ENCODE results near the gene CD151.

CD151 gene

GRCh38 chr11:864898-865297 lies 32.1 kb downstream of the CD151 start:
- Histone ChIP-seq H3K9me3 (ENCODE audit: control insufficient read depth, low read length) (no peaks in the 10 kb centered on the region), H3K9ac (ENCODE audit: low read length) (no peak overlapping the region), H3K4me1 (ENCODE audit: control insufficient read depth, insufficient read depth, low read length) (peaks cover 21% of the 10 kb centered on the region), H3K36me3 (ENCODE audit: control insufficient read depth, insufficient read depth, low read length) (no peaks in the 10 kb centered on the region), H3K4me3 (ENCODE audit: low read length) (no peak overlapping the region), H3K27me3 (ENCODE audit: control insufficient read depth, insufficient read depth, low read length) (peaks cover 31% of the 10 kb centered on the region)

- H3K4me3 ChIP-seq (ENCODE audit: low read length): no peak overlapping the region
- no peak overlapping the region for H3K9ac ChIP-seq (ENCODE audit: low read length)
- peaks cover 16% of the 10 kb centered on the region for H3K4me1 ChIP-seq (ENCODE audit: control insufficient read depth, insufficient read depth, low read length)
- H3K27me3 ChIP-seq (ENCODE audit: control insufficient read depth, insufficient read depth, low read length): peaks cover 29% of the 10 kb centered on the region
- H3K36me3 ChIP-seq (ENCODE audit: control insufficient read depth, insufficient read depth, low read length): no peaks in the 10 kb centered on the region
- H3K9me3 ChIP-seq (ENCODE audit: control insufficient read depth, low read length): no peaks in the 10 kb centered on the region
These were observed 33.0 kb downstream of the CD151 start for GRCh38 chr11:865462-866430.

- H3K36me3 ChIP-seq (ENCODE audit: control insufficient read depth, insufficient read depth, low read length): no peaks in the 10 kb centered on the region
- no peak overlapping the region for H3K4me3 ChIP-seq (ENCODE audit: low read length)
- H3K4me1 ChIP-seq (ENCODE audit: control insufficient read depth, insufficient read depth, low read length): peaks cover 16% of the 10 kb centered on the region
These were observed 33.7 kb downstream of the CD151 start for GRCh38 chr11:866481-866880.

GRCh38 chr11:867856-868358 lies 35.2 kb downstream of the CD151 start:
- Histone ChIP-seq H3K4me1 (ENCODE audit: control insufficient read depth, insufficient read depth, low read length) (peaks cover 5% of the 10 kb centered on the region), H3K9ac (ENCODE audit: low read length) (no peak overlapping the region), H3K27me3 (ENCODE audit: control insufficient read depth, insufficient read depth, low read length) (peaks cover 10% of the 10 kb centered on the region), H3K36me3 (ENCODE audit: control insufficient read depth, insufficient read depth, low read length) (no peaks in the 10 kb centered on the region), H3K4me3 (ENCODE audit: low read length) (no peak overlapping the region), H3K9me3 (ENCODE audit: control insufficient read depth, low read length) (no peaks in the 10 kb centered on the region)

More at GRCh38 chr11:866481-866880, 33.7 kb downstream of the CD151 start:
- Histone ChIP-seq H3K9ac (ENCODE audit: low read length) (no peak overlapping the region), H3K9me3 (ENCODE audit: control insufficient read depth, low read length) (no peaks in the 10 kb centered on the region), H3K27me3 (ENCODE audit: control insufficient read depth, insufficient read depth, low read length) (peaks cover 24% of the 10 kb centered on the region)

- Histone ChIP-seq H3K4me3 (ENCODE audit: low read length) (no peak overlapping the region), H3K36me3 (ENCODE audit: control insufficient read depth, insufficient read depth, low read length) (no peaks in the 10 kb centered on the region), H3K4me1 (ENCODE audit: control insufficient read depth, insufficient read depth, low read length) (peaks cover under 1% of the 10 kb centered on the region), H3K27me3 (ENCODE audit: control insufficient read depth, insufficient read depth, low read length) (peaks cover 5% of the 10 kb centered on the region), H3K9me3 (ENCODE audit: control insufficient read depth, low read length) (no peaks in the 10 kb centered on the region), H3K9ac (ENCODE audit: low read length) (no peak overlapping the region)
These were observed 35.6 kb downstream of the CD151 start for GRCh38 chr11:868394-868793.

GRCh38 chr11:868802-869201 lies 36.0 kb downstream of the CD151 start:
- Histone ChIP-seq H3K9ac (ENCODE audit: low read length) (no peak overlapping the region), H3K27me3 (ENCODE audit: control insufficient read depth, insufficient read depth, low read length) (peaks cover under 1% of the 10 kb centered on the region), H3K9me3 (ENCODE audit: control insufficient read depth, low read length) (no peaks in the 10 kb centered on the region), H3K36me3 (ENCODE audit: control insufficient read depth, insufficient read depth, low read length) (no peaks in the 10 kb centered on the region), H3K4me3 (ENCODE audit: low read length) (no peak overlapping the region), H3K4me1 (ENCODE audit: control insufficient read depth, insufficient read depth, low read length) (no peaks in the 10 kb centered on the region)

- Histone ChIP-seq H3K9ac (ENCODE audit: low read length) (no peak overlapping the region), H3K4me1 (ENCODE audit: control insufficient read depth, insufficient read depth, low read length) (no peaks in the 10 kb centered on the region), H3K4me3 (ENCODE audit: low read length) (no peak overlapping the region), H3K36me3 (ENCODE audit: control insufficient read depth, insufficient read depth, low read length) (no peaks in the 10 kb centered on the region), H3K9me3 (ENCODE audit: control insufficient read depth, low read length) (no peaks in the 10 kb centered on the region), H3K27me3 (ENCODE audit: control insufficient read depth, insufficient read depth, low read length) (no peaks in the 10 kb centered on the region)
These were observed 36.8 kb downstream of the CD151 start for GRCh38 chr11:869399-870126.

- no peaks in the 10 kb centered on the region for H3K27me3 ChIP-seq (ENCODE audit: control insufficient read depth, insufficient read depth, low read length)
- H3K36me3 ChIP-seq (ENCODE audit: control insufficient read depth, insufficient read depth, low read length): no peaks in the 10 kb centered on the region
- H3K4me1 ChIP-seq (ENCODE audit: control insufficient read depth, insufficient read depth, low read length): no peaks in the 10 kb centered on the region
- H3K9me3 ChIP-seq (ENCODE audit: control insufficient read depth, low read length): no peaks in the 10 kb centered on the region
- no peak overlapping the region for H3K9ac ChIP-seq (ENCODE audit: low read length)
- no peak overlapping the region for H3K4me3 ChIP-seq (ENCODE audit: low read length)
These were observed 37.3 kb downstream of the CD151 start for GRCh38 chr11:870127-870413.

- no peaks in the 10 kb centered on the region for H3K36me3 ChIP-seq (ENCODE audit: control insufficient read depth, insufficient read depth, low read length)
- no peaks in the 10 kb centered on the region for H3K27me3 ChIP-seq (ENCODE audit: control insufficient read depth, insufficient read depth, low read length)
- no peaks in the 10 kb centered on the region for H3K4me1 ChIP-seq (ENCODE audit: control insufficient read depth, insufficient read depth, low read length)
These were observed 37.7 kb downstream of the CD151 start for GRCh38 chr11:870418-870817.

GRCh38 chr11:871472-871871 lies 38.7 kb downstream of the CD151 start:
- H3K4me1 ChIP-seq (ENCODE audit: control insufficient read depth, insufficient read depth, low read length): no peaks in the 10 kb centered on the region
- no peak overlapping the region for H3K9ac ChIP-seq (ENCODE audit: low read length)
- no peaks in the 10 kb centered on the region for H3K36me3 ChIP-seq (ENCODE audit: control insufficient read depth, insufficient read depth, low read length)
- no peaks in the 10 kb centered on the region for H3K27me3 ChIP-seq (ENCODE audit: control insufficient read depth, insufficient read depth, low read length)
- no peak overlapping the region for H3K4me3 ChIP-seq (ENCODE audit: low read length)
- no peaks in the 10 kb centered on the region for H3K9me3 ChIP-seq (ENCODE audit: control insufficient read depth, low read length)

More at GRCh38 chr11:870418-870817, 37.7 kb downstream of the CD151 start:
- Histone ChIP-seq H3K4me3 (ENCODE audit: low read length) (no peak overlapping the region), H3K9me3 (ENCODE audit: control insufficient read depth, low read length) (no peaks in the 10 kb centered on the region), H3K9ac (ENCODE audit: low read length) (no peak overlapping the region)

- H3K9me3 ChIP-seq (ENCODE audit: control insufficient read depth, low read length): no peaks in the 10 kb centered on the region
- no peaks in the 10 kb centered on the region for H3K27me3 ChIP-seq (ENCODE audit: control insufficient read depth, insufficient read depth, low read length)
- no peak overlapping the region for H3K4me3 ChIP-seq (ENCODE audit: low read length)
- H3K4me1 ChIP-seq (ENCODE audit: control insufficient read depth, insufficient read depth, low read length): no peaks in the 10 kb centered on the region
- no peak overlapping the region for H3K9ac ChIP-seq (ENCODE audit: low read length)
- no peaks in the 10 kb centered on the region for H3K36me3 ChIP-seq (ENCODE audit: control insufficient read depth, insufficient read depth, low read length)
These were observed 40.0 kb downstream of the CD151 start for GRCh38 chr11:872799-873198.

GRCh38 chr11:873706-874105 lies 41.0 kb downstream of the CD151 start:
- no peak overlapping the region for H3K9ac ChIP-seq (ENCODE audit: low read length)
- no peaks in the 10 kb centered on the region for H3K4me1 ChIP-seq (ENCODE audit: control insufficient read depth, insufficient read depth, low read length)
- no peaks in the 10 kb centered on the region for H3K9me3 ChIP-seq (ENCODE audit: control insufficient read depth, low read length)
- no peaks in the 10 kb centered on the region for H3K27me3 ChIP-seq (ENCODE audit: control insufficient read depth, insufficient read depth, low read length)
- no peaks in the 10 kb centered on the region for H3K36me3 ChIP-seq (ENCODE audit: control insufficient read depth, insufficient read depth, low read length)
- no peak overlapping the region for H3K4me3 ChIP-seq (ENCODE audit: low read length)

All from mucosa of stomach (tissue), 1 donor.